ENCODE data around the gene WDR33.
A peak's percentile ranks its signal among the peaks of the same experiment; 100 is the strongest.
"Not testable (repeated sequence)": the region's sequence is repeated elsewhere in the genome, so short reads cannot be mapped to it uniquely, and the experiment has no call there.

Gene WDR33

GRCh38 chr2:127763776-127764175 is 47.2 kb downstream of the WDR33 start:
- DNase-seq (ENCODE audit: low spot score): no peak

- DNase-seq (ENCODE audit: low spot score): no peak
These were observed 48.1 kb downstream of the WDR33 start for GRCh38 chr2:127762846-127763245.

GRCh38 chr2:127762441-127762840 is 48.5 kb downstream of the WDR33 start:
- DNase-seq (ENCODE audit: low spot score): no peak

GRCh38 chr2:127759931-127760330 is 51.0 kb downstream of the WDR33 start:
- no peak for DNase-seq (ENCODE audit: low spot score)

GRCh38 chr2:127754186-127754585 is 56.8 kb downstream of the WDR33 start:
- DNase-seq (ENCODE audit: low spot score): no peak

GRCh38 chr2:127753374-127753773 is 57.6 kb downstream of the WDR33 start:
- DNase-seq (ENCODE audit: low spot score): no peak

- not testable (repeated sequence) for DNase-seq (ENCODE audit: low spot score)
These were observed 61.4 kb downstream of the WDR33 start for GRCh38 chr2:127749537-127749936.

GRCh38 chr2:127747621-127748020 is 63.4 kb downstream of the WDR33 start:
- DNase-seq (ENCODE audit: low spot score): no peak

- DNase-seq (ENCODE audit: low spot score): peak; percentile 11
These were observed 67.4 kb downstream of the WDR33 start for GRCh38 chr2:127743477-127744026.

GRCh38 chr2:127740665-127741288 is 70.2 kb downstream of the WDR33 start:
- DNase-seq (ENCODE audit: low spot score): no peak

GRCh38 chr2:127739800-127740199 is 71.2 kb downstream of the WDR33 start:
- DNase-seq (ENCODE audit: low spot score): no peak

- no peak for DNase-seq (ENCODE audit: low spot score)
These were observed 73.1 kb downstream of the WDR33 start for GRCh38 chr2:127737892-127738291.

GRCh38 chr2:127735537-127736399 is 75.2 kb downstream of the WDR33 start:
- DNase-seq (ENCODE audit: low spot score): no peak

- no peak for DNase-seq (ENCODE audit: low spot score)
These were observed 75.9 kb downstream of the WDR33 start for GRCh38 chr2:127735044-127735443.

GRCh38 chr2:127733816-127734537 is 77.0 kb downstream of the WDR33 start:
- DNase-seq (ENCODE audit: low spot score): no peak

GRCh38 chr2:127733113-127733815 is 77.7 kb downstream of the WDR33 start:
- no peak for DNase-seq (ENCODE audit: low spot score)

- DNase-seq (ENCODE audit: low spot score): no peak
These were observed 84.7 kb downstream of the WDR33 start for GRCh38 chr2:127726158-127726880.

GRCh38 chr2:127722807-127723206 is 88.2 kb downstream of the WDR33 start:
- no peak for DNase-seq (ENCODE audit: low spot score)

- peak; percentile 28 for DNase-seq (ENCODE audit: low spot score)
These were observed 89.0 kb downstream of the WDR33 start for GRCh38 chr2:127721978-127722355.

- DNase-seq (ENCODE audit: low spot score): peak; percentile 37
These were observed 89.5 kb downstream of the WDR33 start for GRCh38 chr2:127721311-127721977.
